Inflammatory macrophage treated with lipopolysaccharide for 4 hours (primary cell): ENCODE measurements around the gene NDUFB2.
A peak's percentile ranks its signal among the peaks of the same experiment; 100 is the strongest.
"Not testable (repeated sequence)": the region's sequence is repeated elsewhere in the genome, so short reads cannot be mapped to it uniquely, and the experiment has no call there.

ENCODE experiments used
- DNase-seq: peaks from one replicate; pipeline ENCODE4 v3.0.0-alpha.2; 2020

Gene NDUFB2

DNA sequence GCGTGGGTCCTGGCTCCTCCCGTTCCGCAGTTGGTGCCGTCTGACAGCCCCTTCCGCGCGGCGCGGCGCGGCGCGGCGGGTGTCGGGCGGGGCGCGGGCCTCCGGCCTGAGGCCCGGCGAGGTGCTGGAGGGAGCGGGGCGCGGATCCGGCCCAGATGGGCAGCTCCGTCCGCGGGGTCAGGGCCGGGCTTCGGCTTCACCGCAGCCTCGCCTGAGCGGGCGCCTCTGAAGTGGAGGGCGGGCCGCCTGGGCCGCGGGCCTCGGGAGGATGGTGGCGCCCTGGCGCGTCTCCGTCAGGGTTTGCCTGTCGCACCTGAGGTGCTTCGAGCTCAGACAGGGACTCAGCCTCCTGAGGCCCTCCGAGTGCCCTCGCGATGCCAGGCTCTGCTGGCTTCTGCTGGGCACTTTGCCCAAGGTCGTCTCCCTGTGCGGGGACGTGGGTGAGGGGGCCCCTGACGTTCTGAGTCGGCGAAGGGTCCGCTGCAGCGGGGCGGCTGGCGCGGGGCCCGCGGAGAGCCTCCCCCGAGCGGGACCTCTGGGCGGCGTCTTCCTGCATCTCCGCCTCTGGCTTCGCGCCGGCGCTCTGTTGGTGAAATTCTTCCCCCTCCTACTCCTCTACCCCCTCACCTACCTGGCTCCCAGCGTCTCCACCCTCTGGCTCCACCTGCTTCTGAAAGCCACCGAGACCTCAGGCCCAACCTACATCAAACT lies 23.3 kb upstream of the NDUFB2 start:
- no peak for DNase-seq

DNA sequence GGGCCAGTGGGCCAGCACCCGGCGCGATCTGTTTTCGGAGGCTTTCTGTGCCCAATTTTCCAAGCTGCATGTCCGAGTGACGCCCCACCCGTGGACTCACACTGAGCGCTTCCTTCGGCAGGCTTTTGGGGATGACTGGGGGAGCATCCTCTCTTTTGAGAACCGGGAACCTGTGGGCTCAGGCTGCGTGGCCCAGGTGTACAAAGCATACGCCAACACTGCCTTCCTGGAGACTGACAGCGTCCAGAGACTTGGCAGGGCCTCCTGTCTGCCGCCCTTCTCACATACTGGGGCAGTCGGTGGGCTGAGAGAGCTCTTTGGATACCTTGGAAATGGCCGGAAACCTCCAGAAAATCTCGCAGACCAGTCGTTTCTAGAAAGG lies 22.7 kb upstream of the NDUFB2 start:
- no peak for DNase-seq

DNA sequence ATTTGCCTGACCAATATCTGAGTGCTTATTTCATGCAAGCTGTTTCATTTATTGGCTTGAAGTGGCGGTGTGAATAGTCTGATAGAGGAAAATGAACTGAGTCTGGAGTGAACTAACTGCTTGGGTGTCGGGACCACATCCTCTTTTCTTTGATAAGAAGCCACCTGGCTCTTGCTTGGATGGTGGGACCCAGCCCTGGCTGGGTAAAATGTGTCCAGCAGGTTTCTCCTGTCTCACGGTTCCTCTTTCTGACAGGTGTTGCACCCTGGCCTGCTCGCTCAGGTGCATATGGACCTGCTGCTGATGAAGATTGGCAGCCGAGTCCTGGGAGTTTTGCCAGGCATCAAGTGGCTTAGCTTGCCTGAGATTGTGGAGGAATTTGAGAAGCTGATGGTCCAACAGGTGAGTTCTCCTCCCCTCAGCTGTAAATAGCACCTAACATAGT lies 22.1 kb upstream of the NDUFB2 start:
- DNase-seq = no peak

DNA sequence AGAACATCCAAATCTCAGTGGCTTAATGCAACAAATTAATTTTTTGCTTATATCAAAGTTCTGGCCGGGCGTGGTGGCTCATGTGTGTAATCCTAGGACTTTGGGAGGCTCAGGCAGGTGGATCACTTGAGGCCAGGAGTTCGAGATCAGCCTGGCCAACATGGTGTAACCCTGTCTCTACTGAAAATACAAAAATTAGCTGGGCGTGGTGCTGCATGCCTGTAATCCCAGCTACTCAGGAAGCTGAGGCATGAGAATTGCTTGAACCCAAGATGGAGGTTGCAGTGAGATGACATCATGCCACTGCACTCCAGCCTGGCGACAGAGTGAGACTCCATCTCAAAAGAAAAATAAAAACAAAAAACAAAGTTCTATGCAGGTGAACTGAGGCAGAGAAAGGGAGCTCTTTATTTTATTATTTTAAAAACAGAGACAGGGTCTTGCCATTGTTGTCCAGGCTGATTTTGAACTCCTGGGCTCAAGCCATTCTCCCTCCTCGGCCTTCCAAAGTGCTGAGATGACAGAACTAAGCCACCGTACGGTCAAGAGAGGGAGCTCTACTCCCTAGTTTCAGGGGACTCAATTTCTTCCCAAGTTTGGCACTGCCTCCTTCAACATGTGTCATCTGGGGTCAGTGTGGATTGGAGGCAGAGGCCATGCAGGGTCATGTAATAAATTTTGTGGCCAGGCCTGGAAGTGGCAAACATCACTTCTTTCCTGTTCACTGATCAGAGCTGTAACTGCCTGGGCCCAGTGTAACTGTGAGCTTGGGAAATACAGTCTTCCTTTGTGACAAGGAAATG lies 21.4 kb upstream of the NDUFB2 start:
- DNase-seq = peak; percentile 76

DNA sequence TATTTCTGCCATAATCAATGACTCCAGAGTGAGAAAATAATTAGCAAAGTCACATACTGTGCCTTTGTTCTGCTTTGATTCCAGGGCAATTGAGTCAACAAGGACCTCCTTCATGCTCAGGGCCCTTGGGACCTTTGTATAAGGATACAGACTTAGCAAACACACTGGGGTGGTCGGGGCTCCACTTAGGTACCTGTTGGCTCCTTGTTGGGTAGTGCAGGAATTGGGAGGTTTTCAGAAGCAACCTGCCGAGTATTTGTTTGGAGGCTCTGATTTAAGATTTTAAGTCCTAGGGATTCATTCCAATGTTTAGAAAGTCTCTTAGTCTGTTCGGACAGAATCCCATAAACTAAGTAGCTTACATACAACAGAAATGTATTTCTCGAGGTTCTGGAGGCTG lies 20.8 kb upstream of the NDUFB2 start:
- no peak for DNase-seq

DNA sequence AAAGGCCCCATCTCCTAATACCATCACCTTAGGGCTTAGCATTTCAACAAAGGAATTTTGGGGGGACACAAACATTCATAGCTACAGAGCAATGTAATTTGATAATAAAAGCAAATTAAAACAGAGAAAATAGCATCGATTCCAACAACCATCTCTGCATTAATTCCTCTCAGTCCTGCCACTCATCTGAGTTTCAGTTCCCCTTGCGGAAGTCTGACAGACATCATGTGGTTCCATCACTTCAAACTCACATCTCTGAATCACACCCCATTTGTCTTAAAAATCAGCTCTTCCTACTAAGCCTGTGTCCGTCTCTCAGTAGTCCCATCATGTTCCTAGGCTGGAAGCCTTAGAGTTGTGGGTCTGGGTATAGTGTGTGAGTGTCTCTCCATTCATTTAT lies 20.2 kb upstream of the NDUFB2 start:
- peak; percentile 88 for DNase-seq

DNA sequence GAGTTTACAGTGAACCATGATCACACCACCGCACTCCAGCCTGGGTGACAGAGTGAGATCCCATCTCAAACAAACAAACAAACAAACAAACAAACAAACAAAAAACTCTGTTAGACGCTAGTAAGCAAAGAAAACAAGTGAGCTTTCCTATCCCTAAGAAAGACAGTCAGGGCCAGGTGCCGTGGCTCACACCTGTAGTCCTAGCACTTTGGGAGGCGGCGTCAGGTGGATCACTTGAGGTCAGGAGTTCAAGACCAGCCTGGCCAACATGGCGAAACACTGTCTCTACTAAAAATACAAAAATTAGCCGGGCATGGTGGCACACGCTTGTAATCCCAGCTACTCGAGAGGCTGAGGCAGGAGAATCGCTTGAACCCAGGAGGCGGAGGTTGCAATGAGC lies 19.6 kb upstream of the NDUFB2 start:
- DNase-seq = not testable (repeated sequence)

DNA sequence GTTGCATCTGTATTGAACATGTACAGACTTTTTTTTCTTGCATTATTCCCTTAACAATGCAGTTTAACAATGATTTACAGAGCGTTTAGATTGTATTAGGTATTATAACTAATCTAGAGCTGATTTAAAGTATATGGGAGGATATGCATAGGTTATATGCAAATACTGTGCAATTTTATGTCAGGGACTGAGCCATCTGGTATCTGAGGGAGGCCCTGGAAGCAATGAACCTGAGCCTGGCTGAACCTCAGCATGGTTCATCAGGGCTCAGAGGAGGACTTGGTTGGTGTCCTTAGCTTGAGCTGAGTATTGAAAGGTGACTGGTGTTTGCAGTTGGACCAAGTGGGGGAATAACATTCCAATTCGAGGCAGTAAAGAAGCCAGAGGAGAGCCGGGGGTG lies 19.0 kb upstream of the NDUFB2 start:
- DNase-seq = no peak

DNA sequence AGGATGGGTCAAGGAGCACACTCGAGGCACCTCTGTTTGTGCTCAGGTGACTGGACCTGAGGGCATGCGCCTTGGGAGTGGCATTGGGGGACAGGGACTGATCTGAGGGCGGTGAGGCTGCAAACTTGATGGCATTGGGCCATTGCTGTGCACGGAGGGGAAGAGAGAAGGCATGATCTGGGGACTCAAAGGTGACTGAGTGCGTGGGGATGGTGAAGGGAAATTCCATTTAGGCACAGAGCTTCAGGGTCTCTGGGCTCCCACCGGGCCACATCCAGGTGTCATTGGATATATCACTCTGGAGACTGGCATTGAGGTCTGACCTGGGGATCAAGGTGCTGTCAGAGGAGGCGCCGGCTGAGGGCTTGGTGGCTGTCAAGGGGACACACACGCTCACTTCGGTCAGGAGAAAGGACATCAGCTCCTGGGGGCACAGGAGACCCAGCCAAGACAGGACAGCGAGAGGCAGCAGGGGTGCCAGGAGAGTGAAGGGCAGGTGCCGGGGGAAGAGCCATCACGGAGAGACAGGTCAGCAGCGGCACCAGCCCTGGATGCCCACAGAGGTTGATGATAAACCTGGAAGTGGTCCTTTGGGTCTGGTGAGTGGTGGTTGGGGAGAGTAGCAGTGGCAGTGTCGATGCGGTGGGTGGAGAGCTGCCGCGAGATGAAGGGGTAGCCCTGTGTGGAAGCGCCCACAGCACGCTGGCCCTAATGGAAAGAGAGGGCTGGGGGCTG lies 18.3 kb upstream of the NDUFB2 start:
- no peak for DNase-seq

DNA sequence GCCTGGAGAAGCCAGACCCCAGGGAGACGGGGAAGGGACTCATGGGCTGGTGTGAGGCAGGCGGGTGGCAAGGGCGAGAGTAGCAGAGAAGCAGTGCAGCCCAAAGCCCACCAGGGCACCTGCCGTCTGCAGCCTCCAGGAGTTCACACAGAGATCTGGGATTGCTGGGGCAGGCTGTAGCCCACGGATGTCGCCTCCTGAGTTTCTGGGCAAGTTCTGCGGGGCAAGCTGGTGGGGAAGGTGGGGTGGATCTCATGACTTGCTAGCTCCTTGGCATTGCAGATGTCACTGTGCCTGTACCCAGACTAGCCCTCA lies 17.7 kb upstream of the NDUFB2 start:
- DNase-seq = no peak

DNA sequence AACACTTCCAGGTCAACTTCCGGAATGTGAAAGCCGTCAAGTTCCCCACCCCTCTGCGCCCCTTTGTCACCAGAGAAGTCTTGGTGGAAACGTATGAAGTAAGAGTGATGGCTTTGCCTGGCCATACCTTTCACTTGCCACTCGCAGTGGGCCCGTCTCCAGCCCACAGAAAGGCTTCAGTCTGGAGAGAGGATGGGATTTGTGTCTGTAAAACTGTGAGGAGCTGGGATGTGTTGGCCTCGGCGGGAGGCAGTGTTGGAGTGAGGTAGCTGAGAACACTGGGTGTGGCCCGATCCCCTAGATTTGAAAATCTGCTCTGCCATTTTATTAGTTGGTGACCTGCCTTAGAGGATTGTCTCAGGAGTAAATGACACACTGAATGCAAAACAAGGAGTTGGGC lies 17.3 kb upstream of the NDUFB2 start:
- DNase-seq = no peak

DNA sequence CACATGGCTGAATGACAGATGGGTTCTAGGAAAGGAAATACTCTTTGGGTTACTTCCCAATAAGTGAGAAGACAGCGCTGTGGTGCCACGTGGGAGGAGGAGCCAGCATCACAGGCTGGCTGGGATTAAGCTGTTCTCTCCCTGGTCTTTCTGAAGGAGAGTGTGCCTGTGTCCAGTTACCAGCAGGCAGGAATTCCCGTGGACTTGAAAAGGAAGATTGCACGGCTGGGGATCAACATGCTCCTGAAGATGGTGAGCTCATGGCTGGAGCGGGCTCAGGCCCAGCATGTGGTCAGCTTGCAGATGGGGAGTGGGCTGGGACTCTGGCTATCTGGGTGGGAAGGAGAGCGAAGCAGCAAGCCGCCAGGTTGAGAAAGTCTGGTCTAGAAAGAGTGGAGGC lies 15.6 kb upstream of the NDUFB2 start:
- DNase-seq = no peak

DNA sequence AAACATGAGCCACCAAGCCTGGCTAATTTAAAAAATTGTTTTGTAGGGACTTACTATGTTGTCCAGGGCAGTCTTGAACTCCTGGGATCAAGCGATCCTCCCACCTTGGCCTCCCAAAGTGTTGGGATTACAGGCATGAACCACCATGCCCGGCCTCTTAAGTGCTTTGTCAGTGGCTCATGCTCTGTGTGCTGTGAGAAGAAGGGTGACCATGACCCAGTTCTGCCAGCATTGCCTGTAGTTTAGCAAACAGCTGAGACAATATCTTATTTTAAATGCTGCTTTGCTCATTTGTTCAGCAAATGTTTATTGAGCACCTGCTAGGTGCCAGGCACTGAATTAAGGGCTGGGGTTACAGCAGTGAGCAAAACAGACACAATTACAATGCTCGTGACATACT lies 14.7 kb upstream of the NDUFB2 start:
- DNase-seq = no peak

DNA sequence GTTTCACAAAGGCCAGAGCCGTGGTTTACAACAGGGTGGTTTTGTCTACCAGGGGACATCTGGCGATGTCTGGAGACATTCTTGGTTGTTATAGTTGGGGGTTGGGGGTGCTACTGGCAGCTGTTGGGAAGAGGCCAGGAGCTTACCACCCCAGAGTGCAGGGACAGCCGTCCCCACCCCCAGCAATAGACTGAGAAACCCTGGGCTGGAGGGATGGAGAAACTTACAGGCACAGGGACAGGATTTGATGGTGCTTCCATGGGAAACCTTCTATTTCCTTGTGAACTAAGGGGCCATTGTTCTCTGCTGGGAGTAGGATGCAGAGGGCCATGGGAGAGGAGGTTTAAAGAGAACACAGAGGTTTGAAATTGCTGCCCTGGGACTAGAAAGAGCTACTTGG lies 12.9 kb upstream of the NDUFB2 start:
- DNase-seq = no peak

DNA sequence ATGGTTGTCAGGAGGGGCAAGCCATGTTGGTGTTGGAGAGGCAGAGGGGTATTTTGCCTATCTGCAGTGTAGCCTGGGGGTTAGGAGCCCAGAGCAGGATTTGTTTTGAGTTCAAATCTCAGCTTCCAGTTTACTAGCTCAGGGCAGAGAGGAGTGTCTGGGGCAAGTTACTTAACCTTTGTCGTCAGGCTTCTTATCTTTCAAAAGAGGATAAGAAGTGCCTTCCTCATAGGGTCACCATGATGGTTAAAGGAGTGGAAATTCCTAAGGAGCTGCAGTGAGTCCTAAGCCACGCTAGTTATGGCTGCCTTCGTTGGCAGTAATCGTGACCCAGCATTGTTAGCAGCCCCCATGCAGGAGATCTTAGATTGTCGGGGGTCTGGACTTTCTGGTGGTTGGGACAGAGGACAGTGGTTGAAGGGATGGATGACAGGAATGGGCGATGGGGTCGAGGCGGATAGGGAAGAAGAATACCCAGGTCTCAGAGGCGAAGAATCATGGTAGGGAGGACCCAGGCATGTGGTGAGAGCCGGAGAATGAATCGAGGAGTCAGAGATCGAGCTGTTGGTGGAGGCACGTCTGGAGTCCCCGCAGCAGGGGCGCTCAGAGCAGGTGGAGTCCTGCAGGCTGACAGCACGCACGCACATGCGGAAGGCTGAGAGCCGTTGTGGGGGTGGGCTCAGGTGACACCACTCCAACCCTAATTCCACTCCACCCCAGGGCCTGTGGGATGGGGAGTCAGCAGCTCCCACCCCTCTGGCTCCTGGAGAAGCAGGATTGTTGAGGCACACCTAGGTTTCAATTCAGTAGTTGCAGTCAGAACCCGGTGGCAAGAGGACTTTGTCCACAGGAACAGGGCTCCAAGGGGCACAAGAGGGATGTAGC lies 12.2 kb upstream of the NDUFB2 start:
- DNase-seq = no peak

DNA sequence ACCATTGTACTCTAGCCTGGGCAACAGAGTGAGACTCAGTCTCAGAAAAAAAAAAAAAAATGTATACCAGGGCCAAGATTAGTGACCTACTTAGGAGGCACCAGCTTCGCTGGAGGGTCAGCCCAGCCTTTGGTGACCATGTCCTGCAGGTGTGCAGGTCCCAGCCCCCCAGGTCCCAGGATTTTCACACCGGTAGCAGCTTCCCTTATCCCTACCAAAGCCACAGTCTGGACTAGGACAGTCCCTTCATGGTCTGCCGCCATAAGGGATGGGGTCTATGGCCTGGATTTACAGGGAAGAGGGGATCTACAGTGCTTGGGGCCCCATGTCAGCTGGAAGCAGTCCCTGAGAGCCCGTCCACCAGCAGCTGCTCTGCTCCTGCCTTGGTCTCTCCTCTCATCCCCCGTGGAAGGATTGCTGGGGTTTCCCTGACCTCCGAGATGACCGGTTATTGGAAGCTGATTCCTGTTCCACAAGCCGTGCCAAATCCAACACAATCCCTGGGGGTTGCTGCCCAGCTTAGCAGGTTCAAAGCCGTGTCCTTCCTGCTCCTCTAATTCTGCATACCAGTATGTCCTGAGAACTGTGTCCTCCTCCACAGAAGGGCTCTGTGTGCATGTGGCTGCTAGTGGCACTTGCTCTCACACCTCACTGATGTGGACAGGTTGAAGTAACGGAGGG lies 11.0 kb upstream of the NDUFB2 start:
- no peak for DNase-seq

DNA sequence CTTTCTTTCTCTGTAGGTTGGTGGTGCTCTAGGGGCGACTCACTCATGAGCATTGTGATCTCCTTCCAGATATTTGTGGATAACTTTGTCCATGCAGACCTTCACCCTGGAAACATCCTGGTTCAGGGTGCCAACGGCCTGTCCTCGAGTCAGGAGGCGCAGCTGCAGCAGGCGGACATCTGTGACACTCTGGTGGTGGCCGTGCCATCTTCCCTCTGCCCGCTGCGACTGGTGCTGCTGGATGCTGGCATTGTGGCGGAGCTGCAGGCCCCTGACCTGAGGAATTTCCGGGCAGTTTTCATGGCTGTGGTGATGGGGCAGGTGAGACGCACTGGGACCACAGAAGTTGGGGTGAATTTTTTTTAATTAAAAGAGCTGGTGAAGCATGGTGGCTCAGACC lies 9.6 kb upstream of the NDUFB2 start:
- DNase-seq = no peak

DNA sequence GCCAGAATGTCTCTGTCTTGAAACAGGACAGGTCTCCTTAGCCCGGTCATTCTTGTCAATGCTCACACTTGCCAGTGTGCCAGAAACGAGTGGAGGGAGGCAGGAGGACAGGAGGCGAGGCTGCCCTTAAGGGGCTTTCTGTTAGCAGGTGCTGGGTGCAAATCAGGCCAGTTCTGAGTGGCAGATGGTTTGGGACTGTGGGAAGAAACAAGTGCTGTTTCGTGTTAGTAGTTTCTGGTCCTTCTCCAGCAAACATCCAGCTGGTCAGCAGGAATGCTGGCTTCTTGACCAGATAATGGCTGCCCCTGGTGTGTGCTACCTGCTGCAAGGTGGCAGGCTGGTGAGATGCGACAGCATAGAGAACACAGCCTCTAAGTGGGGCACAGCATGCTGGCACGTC lies 8.2 kb upstream of the NDUFB2 start:
- DNase-seq = no peak

DNA sequence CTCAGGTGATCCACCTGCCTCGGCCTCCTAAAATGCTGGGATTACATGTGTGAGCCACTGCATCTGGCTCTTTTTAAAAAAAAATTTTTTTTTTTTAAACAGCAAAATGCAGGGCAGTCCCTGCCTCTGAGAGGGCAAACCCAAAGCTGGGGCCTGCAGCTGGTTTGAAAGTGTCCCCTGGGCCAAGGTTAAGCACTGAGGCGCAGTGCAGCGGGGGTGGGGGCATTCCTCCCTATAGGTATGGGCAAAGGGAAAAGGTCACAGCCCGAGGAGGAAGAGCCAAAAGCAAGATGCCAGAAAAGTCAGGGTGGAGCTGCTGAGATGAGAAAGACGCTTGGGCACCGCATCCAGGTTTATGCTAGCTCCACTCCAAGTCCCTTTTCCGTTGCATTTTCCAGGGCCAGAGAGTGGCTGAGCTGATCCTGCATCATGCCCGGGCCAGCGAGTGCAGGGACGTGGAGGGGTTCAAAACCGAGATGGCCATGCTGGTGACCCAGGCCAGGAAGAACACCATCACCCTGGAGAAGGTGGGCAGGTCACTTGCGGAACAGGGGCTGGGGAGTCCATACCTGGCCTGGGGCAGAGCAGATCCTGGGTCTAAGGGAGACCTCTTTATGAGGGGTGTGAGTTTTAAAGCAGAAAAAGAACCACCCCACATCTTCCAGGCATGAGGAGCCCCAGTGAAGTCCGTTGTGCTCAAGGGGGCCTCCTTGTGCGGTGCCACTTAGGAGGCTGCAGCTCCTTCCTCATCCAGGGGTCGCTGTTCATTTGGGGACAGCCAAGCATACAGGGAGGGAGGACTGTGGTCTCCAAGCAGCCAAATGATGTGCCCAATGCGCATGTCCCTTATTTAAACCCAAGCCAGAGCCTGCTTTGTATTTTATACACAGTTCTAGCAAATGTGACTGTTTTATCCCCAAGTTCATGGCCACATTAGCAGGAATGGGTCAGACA lies 7.0 kb upstream of the NDUFB2 start:
- DNase-seq = no peak

DNA sequence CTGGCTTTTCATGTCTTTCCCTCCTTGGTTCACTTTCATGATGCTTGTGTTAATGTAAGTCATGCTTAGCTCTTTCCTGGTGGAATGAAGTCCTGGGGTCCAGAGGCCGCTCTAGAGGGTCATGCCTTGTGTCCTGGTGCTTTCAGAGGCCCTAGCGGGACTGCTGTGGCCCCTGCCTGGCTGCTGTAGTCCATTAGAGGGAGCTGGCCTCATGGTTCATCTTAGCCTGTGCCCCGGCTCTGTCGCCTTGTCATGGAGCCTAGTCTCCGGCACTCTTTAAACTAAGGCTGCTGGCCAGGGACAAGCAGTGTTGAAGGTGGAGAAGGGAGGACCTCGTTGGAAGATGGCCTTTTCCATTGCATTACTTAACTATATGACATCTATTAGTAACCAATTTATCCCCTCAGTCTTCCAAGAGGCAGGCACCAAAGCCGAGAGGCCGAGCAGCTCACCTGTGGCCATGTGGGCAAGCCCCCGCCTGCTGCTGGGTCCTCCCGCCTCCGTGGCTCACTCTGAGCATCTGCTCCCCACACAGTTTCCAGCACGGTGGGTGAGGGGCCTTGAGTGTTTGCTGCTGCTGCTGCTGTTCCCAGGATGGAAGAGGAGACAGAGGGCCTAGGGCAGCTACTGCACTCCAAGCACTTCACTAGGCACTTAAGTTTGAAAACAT lies 5.0 kb upstream of the NDUFB2 start:
- DNase-seq = no peak

DNA sequence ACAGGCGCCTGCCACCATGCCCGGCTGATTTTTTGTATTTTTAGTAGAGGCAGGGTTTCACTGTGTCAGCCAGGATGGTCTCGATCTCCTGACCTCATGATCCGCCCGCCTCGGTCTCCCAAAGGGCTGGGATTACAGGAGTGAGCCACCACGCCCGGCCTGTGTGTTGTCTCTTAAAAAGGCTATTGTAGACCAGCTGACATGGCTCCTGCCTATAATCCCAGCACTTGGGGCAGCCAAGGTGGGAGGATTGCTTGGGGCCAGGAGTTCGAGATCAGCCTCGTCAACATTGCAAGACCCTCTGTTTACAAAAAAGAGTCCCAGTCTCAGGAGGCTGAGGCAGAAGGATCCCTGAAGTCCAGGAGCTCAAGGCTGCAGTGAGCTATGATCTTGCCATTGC lies 2.7 kb upstream of the NDUFB2 start:
- not testable (repeated sequence) for DNase-seq
